ENCODE measurements around the gene ENTHD1.

GRCh38 chr22:39932166-39932565 is 38.6 kb upstream of the ENTHD1 start:
- TF ChIP-seq POLR2AphosphoS5 (IDR thresholded peaks at IDR 0.05; ENCODE audit: low read depth, low read length) (no peak), POLR2A (IDR thresholded peaks at IDR 0.05; ENCODE audit: low read depth, low read length) (no peak)
